GM18868 (cell line): Measurements from ENCODE around the gene LST1.
A peak's percentile ranks its signal among the peaks of the same experiment; 100 is the strongest.

ENCODE experiments used
- ATAC-seq: cut with Tn5 transposase; IDR thresholded peaks from one replicate; pipeline ENCODE4 v1.9.1; 2021; ENCODE audit warnings: mild to moderate bottlenecking, moderate library complexity; ENCODE audit not compliant: unreplicated experiment

LST1 gene

DNA sequence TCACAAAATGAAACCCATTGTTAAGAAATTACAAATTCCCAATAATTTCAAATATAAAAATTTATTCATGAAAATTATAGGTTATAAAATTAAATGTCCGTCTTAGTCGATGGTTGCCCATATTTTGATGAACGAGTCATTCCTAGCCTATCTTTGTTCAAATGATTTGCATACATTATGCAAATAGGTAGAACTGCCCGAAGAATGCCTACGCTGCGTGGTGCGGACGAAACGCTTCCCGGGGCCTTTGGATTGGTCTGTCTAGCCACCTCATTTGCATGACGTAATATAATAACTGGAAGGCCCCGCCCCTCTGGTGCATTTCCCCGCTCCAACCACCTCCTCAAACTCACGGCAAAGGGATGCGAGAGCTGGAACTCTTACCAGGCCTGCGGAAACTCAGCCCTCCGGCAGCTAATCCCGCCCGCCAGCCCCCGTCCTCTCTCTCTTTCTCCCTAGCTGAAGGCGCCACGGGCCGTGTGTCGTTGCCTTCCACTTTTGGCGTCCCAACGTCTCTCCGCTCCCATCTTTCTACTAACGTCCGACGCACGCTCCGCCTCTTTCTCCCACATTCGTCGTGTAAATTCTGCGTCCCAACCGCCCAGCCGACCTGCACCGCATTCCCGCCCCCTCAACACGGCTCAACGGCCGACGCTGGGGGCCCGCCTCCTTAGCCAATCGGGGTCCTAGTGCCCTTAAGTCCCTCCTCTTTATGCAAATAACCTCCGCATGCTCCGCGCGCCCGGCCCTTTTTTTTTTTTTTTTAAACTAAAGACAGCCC is 33.9 kb downstream of the LST1 start:
- ATAC-seq: peak; percentile 85

- ATAC-seq: peak; percentile 31
Observed at GRCh38 chr6:31620586-31621319, 34.7 kb downstream of the LST1 start, which contains the start of gene PRRC2A. TSS of gene PRRC2A (plus strand) at chr6:31620715. CDS start at chr6:31622790, 2,075 bp downstream.

GRCh38 chr6:31621320-31621939 is 35.4 kb downstream of the LST1 start:
- no peak for ATAC-seq

DNA sequence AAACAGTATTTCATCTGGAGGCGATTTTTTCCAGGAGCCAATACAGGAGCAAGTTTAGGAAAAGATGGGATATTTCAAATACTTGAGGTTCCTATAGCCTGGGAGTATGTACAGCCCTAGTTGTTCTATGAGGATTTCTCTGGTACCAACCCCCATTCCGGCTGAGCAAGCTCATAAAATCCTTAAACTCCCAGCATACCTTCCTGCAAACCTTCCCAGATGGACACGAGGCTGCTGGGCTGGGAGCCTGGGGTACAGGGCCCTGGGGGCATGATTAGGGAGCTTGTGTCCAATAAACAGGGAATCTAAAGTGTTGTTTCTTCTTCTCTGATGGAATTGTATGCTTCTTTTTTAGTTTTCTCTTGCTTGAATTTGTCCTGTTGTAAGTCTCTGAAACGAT is 35.9 kb downstream of the LST1 start:
- ATAC-seq: no peak

DNA sequence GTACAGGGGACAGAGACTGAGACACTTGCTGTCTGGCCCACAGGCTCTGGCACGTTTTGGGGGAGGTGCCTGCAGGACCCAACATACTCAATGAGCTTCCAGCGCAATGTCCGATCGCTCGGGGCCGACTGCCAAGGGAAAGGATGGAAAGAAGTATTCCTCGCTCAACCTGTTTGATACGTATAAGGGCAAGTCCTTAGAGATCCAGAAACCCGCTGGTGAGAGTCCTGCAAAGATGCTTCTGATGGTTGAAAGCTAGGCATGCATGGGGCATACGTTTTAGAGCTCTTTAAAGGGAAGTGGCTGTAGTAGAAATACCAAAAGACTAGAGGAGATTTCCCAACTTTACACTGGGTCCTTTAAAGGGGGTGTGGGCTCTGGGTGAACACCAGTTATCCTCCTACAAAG is 36.6 kb downstream of the LST1 start:
- no peak for ATAC-seq

DNA sequence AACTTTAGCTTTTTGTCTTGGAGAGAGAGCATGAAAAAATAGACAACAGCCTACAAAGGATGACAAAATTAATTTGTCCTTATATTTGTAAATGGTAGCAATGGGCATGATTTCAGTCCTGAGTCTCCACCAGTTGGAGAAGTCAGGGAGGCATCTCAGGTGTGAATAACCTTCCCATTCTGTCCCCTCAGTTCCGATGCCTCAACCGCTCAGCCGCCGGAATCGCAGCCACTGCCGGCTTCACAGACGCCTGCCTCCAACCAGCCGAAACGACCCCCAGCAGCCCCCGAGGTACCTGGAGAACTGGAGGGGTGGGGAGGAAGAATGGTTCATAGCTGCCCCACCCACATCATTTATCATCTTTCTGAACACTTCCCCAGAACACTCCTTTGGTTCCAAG is 38.0 kb downstream of the LST1 start:
- no peak for ATAC-seq

- no peak for ATAC-seq
Observed at GRCh38 chr6:31626952-31627351, 40.9 kb downstream of the LST1 start.

DNA sequence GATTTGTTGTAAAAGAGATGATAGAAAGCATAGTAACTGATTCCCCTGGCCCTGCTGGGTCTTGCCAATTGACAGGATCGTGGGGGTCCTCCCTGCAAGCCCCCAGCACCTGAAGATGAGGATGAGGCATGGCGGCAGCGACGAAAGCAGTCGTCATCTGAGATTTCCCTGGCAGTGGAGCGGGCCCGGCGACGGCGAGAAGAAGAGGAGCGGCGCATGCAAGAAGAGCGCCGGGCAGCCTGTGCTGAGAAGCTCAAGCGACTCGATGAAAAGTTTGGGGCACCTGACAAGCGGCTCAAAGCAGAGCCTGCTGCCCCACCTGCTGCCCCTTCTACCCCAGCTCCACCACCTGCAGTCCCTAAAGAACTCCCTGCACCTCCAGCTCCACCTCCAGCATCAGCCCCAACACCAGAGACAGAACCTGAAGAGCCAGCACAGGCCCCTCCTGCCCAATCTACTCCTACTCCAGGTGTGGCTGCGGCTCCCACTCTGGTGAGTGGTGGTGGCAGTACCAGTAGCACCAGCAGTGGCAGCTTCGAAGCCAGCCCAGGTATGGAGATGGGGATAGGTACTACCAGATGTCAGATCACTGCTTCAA is 41.7 kb downstream of the LST1 start:
- no peak for ATAC-seq

GRCh38 chr6:31629014-31629413 is 42.9 kb downstream of the LST1 start:
- no peak for ATAC-seq

- ATAC-seq: no peak
Observed at GRCh38 chr6:31630177-31630934, 44.3 kb downstream of the LST1 start.

DNA sequence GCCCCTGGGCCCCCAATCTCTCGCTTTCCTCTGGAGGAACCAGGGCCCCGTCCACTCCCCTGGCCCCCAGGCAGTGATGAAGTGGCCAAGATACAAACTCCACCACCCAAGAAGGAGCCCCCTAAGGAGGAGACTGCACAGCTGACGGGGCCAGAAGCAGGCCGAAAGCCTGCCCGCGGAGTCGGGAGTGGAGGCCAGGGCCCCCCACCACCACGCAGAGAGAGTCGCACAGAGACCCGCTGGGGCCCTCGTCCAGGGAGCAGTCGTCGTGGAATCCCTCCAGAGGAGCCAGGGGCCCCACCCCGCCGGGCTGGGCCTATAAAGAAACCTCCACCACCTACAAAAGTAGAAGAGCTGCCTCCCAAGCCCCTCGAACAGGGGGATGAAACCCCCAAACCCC is 45.1 kb downstream of the LST1 start:
- no peak for ATAC-seq

GRCh38 chr6:31631681-31632278 is 45.7 kb downstream of the LST1 start:
- ATAC-seq: no peak

DNA sequence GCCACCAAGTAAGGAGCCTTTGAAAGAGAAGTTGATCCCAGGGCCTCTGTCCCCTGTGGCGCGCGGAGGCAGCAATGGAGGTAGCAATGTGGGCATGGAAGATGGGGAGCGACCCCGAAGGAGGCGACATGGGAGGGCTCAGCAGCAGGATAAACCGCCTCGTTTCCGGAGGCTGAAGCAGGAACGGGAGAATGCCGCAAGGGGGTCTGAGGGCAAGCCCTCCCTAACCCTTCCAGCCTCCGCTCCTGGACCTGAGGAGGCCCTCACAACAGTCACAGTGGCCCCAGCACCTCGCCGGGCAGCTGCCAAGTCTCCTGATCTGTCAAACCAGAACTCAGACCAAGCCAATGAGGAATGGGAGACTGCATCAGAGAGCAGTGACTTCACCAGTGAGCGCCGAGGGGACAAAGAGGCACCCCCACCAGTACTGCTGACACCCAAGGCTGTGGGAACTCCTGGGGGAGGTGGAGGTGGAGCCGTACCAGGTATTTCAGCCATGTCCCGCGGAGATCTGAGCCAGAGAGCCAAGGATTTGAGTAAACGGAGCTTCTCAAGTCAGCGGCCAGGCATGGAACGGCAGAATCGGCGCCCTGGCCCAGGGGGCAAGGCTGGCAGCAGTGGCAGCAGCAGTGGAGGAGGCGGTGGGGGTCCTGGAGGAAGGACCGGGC is 46.3 kb downstream of the LST1 start:
- ATAC-seq: no peak

DNA sequence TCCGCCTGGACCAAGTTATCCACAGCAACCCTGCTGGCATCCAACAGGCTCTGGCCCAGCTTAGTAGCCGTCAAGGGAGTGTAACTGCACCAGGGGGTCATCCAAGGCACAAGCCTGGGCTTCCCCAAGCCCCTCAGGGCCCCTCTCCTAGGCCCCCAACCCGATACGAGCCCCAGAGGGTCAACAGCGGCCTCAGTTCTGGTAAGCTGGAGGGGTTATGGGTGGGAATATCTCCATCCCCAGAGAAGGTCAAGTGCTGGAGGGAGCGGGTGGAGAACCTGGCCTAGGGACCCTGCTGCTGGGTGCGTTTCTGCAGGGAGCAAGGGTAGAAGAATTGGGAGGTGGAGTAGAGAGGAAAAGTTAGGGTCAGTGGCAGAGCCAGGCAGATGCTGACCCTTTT is 47.4 kb downstream of the LST1 start:
- no peak for ATAC-seq

- ATAC-seq: no peak
Observed at GRCh38 chr6:31634131-31634530, 48.1 kb downstream of the LST1 start.

DNA sequence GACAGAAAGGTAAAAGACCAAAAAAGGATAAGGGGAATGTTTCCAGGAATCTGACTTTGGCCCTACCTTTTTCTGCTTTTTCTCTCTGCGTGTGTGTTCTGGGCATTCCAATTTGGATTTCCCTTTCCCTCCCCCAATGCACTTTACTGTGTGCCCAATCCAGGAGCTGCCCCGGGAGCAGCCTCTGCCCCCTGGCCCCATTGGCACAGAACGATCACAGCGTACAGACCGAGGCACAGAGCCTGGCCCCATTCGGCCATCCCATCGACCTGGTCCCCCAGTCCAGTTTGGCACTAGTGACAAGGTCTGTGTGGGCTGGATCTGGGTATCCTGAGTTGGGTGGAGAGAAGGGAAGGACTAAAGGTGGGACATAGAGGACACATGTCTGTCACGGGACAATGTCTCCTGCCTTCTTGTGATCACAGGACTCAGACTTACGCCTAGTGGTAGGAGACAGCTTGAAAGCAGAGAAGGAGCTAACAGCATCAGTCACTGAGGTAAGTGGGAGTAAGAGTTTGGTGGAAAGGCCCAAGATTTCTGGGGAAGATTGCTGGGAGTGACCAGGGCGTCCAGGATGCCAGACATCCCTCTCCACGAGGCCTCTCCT is 49.0 kb downstream of the LST1 start:
- ATAC-seq: no peak

GRCh38 chr6:31636698-31637596 is 50.9 kb downstream of the LST1 start:
- ATAC-seq: no peak
